GM23248 (cell line): ENCODE data around the gene ZNF598.

Experiments used
- EZH2 ChIP-seq: fragments of 200-600 bp; sonication (generic); IDR thresholded peaks from 2 replicates; pipeline ENCODE4 v1.6.1; 2018; ENCODE audit warnings: antibody characterized with exemption, mild to moderate bottlenecking; ENCODE audit not compliant: insufficient read depth, poor library complexity, severe bottlenecking
- EZH2phosphoT487 ChIP-seq: fragments of 200-600 bp; sonication (generic); IDR thresholded peaks from 2 replicates; pipeline ENCODE4 v1.6.1; 2018; ENCODE audit warnings: antibody characterized with exemption, moderate library complexity, mild to moderate bottlenecking, low read depth; ENCODE audit not compliant: insufficient read depth

- TF ChIP-seq EZH2 (no peak), EZH2phosphoT487 (no peak)
These were observed 32.8 kb upstream of the ZNF598 start for GRCh38 chr16:2042171-2042985.
